HPDE6-E6E7 (cell line): ENCODE results near the gene ADAMTS12.

Experiments used
- DNase-seq: peaks from one replicate; pipeline ENCODE4 v3.0.0; 2011; ENCODE audit warnings: missing footprints; ENCODE audit errors: extremely low spot score

The ADAMTS12 gene

GRCh38 chr5:33807771-33808170 is 84.0 kb downstream of the ADAMTS12 start:
- DNase-seq: no peak

GRCh38 chr5:33806738-33807442 is 84.9 kb downstream of the ADAMTS12 start:
- DNase-seq: peak; percentile 7

GRCh38 chr5:33801292-33801691 is 90.5 kb downstream of the ADAMTS12 start:
- no peak for DNase-seq

GRCh38 chr5:33800241-33800950 is 91.4 kb downstream of the ADAMTS12 start:
- DNase-seq: no peak

- no peak for DNase-seq
Observed at GRCh38 chr5:33795496-33795895, 96.3 kb downstream of the ADAMTS12 start.

- no peak for DNase-seq
Observed at GRCh38 chr5:33794550-33795181, 97.1 kb downstream of the ADAMTS12 start.

GRCh38 chr5:33793836-33794549 is 97.8 kb downstream of the ADAMTS12 start:
- DNase-seq: no peak

GRCh38 chr5:33793276-33793675 is 98.5 kb downstream of the ADAMTS12 start:
- no peak for DNase-seq

- no peak for DNase-seq
Observed at GRCh38 chr5:33792559-33792958, 99.2 kb downstream of the ADAMTS12 start.

- DNase-seq: no peak
Observed at GRCh38 chr5:33789567-33789957, 102.2 kb downstream of the ADAMTS12 start.

- DNase-seq: no peak
Observed at GRCh38 chr5:33788922-33789566, 102.7 kb downstream of the ADAMTS12 start.

GRCh38 chr5:33785571-33785970 is 106.2 kb downstream of the ADAMTS12 start:
- DNase-seq: no peak

GRCh38 chr5:33781286-33781685 is 110.5 kb downstream of the ADAMTS12 start:
- DNase-seq: no peak

- no peak for DNase-seq
Observed at GRCh38 chr5:33776151-33776660, 115.6 kb downstream of the ADAMTS12 start.

- DNase-seq: no peak
Observed at GRCh38 chr5:33774341-33774740, 117.4 kb downstream of the ADAMTS12 start.

- DNase-seq: no peak
Observed at GRCh38 chr5:33772380-33772897, 119.4 kb downstream of the ADAMTS12 start.

GRCh38 chr5:33769968-33770367 is 121.8 kb downstream of the ADAMTS12 start:
- DNase-seq: no peak

- DNase-seq: no peak
Observed at GRCh38 chr5:33769196-33769595, 122.6 kb downstream of the ADAMTS12 start.

GRCh38 chr5:33766023-33766422 is 125.8 kb downstream of the ADAMTS12 start:
- DNase-seq: no peak

GRCh38 chr5:33764786-33765185 is 127.0 kb downstream of the ADAMTS12 start:
- no peak for DNase-seq

GRCh38 chr5:33763435-33763834 is 128.4 kb downstream of the ADAMTS12 start:
- DNase-seq: no peak
